Lower lobe of right lung (tissue), 2 donors: Measurements from ENCODE around the gene NUP210L. TPM values are rescaled to one million over a fixed set of nuclear protein-coding genes. Genes with fewer than 3 reads are reported as not detected.

Source experiments
- ATAC-seq, 2 donors: fragments of 200-7000 bp; cut with Tn5 transposase; one replicate each; pipeline ENCODE4 v1.9.1; 2020 to 2022; ENCODE audit warnings: mild to moderate bottlenecking in 2 of 2, moderate library complexity in 2 of 2
- DNase-seq: peaks from one replicate; pipeline ENCODE4 v3.0.0-alpha.2; 2020
- H3K27ac ChIP-seq: fragments of 200-600 bp; one replicate; pipeline ENCODE4 v1.8.0; 2022
- H3K27me3 ChIP-seq: fragments of 200-600 bp; one replicate; pipeline ENCODE4 v1.8.0; 2022; ENCODE audit warnings: low read depth
- H3K36me3 ChIP-seq: fragments of 200-600 bp; one replicate; pipeline ENCODE4 v1.8.0; 2022; ENCODE audit warnings: mild to moderate bottlenecking
- H3K4me1 ChIP-seq: fragments of 200-600 bp; one replicate; pipeline ENCODE4 v1.8.0; 2022
- H3K4me3 ChIP-seq: fragments of 200-600 bp; one replicate; pipeline ENCODE4 v1.8.0; 2022; ENCODE audit warnings: mild to moderate bottlenecking
- H3K9me3 ChIP-seq: fragments of 200-600 bp; one replicate; pipeline ENCODE4 v1.8.0; 2022
- CTCF ChIP-seq: fragments of 200-600 bp; IDR thresholded peaks from one replicate; pipeline ENCODE4 v1.8.0; 2022; ENCODE audit warnings: antibody characterized with exemption, mild to moderate bottlenecking
- intact Hi-C: fragments of 100-400 bp; cut with DNase I; formaldehyde crosslinking; loops from one replicate; pipeline ENCODE4 v1.11.0; 2022
- total RNA-seq: library from RNA; stranded (reverse); fragmentation: NEBNext Ultra II Directional; extraction: Animal tissue kit (Norgen Biotek cat#: 25700); gene quantifications from one replicate; pipeline ENCODE4 v1.2.1, GENCODE V29; 2021
- donor health status: DM: no; HTN: yes; CAD: no; lungs with severe emphysema.

Gene NUP210L
- total RNA-seq, 1 donor from 2014 or later, result 1.7 TPM

DNA sequence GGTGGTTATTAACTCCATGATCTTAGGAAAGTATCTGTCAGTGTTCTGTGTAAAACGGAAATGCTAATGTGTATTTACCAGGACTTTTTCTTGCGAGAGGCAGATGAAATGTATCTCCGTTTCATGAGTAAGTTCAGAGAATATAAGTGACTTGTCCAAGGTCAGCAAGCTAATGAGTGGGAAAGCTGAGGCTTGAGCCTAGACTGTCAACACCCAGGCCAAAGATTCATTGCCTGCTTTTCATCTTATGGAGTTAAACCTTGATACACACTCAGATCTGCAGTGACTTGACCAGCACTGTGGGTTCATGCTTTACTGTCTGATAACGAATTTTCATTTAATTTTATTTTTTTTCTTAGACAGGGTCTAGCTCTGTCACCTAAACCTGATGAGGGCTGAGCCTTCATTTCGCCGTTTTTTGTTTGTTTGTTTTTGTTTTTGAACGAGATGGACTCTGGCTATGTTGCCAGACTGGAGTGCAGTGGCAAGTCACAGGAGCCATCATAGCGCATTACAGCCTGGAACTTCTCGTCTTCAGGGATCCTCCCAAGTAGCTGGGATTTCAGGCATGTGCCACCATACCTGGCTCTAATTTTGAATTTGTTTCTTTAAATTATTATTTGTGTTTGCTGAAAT lies 176.5 kb downstream of the NUP210L start:
- Histone ChIP-seq H3K36me3 (peaks cover 62% of the 10 kb centered on the region), H3K4me3 (peak overlapping the region; percentile 99), H3K9me3 (no peaks in the 10 kb centered on the region), H3K27me3 (no peaks in the 10 kb centered on the region), H3K27ac (peak overlapping the region; percentile 92), H3K4me1 (peaks cover 22% of the 10 kb centered on the region)
- no peak for DNase-seq
- ATAC-seq, result no peak
- no peak for TF ChIP-seq CTCF
- intact Hi-C loops, result no loop called here

DNA sequence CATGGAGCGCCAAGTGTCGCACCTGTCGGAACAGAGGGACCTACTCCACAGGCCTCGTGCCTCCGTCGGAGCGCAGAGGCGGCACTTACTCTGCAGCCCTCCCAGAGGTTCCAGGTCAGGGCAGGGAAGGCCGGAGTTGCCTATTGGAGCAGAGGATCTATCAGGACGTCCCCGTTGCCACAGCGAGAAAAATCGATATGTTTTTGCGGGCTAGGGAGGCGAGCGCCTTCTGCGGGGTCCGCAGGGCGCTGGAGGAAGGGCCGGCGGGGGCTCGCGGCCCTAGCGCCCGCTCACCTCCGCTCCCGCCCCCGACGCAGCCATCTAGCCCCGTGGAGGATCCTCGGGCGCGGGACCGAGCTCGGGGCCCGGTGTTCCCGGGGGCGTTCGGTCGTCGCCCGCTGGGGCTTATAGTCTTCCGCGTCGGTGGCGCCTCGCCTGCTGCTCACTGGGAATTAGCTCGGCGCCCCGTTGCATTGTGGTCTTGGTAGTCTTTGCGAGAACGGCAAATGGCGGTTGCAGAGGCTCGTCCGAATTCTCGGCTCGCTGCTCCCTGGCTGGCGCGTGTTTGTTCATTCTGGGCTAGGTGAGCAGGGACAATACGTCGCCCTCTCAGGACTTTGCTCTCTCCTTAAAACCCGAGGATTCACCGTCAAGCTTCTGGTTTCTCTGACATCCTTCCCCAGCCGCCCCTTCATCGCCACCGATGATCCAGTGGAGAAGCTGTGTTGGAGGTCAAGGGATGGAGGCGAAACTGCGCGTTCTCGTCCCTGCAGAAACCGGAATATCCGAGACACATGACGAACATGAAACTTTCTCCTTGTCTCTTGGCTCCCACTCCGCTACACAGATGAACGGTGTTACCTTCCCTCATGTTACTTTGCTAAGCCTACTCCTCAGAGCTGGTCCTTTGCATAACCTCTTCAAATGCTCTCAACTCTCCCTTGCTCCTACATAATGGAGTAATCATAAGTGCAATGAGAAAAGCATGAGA lies 177.3 kb downstream of the NUP210L start, which contains the start of gene JTB:
Gene JTB, minus strand, starts transcription at position 425 of the 991 bp plus-strand sequence. Its CDS starts 422 bp downstream, at position 3.
- Histone ChIP-seq H3K27me3 (no peaks in the 10 kb centered on the region), H3K9me3 (no peaks in the 10 kb centered on the region), H3K36me3 (peaks cover 63% of the 10 kb centered on the region), H3K4me3 (peak within 1 kb of the TSS; percentile 99), H3K27ac (peak within 1 kb of the TSS; percentile 92), H3K4me1 (peaks cover 22% of the 10 kb centered on the region)
- peak; percentile 95 for DNase-seq
- peak; percentile 7 for TF ChIP-seq CTCF
- ATAC-seq, result peak; percentile 95 to 99
- intact Hi-C loops, result no loop called here

DNA sequence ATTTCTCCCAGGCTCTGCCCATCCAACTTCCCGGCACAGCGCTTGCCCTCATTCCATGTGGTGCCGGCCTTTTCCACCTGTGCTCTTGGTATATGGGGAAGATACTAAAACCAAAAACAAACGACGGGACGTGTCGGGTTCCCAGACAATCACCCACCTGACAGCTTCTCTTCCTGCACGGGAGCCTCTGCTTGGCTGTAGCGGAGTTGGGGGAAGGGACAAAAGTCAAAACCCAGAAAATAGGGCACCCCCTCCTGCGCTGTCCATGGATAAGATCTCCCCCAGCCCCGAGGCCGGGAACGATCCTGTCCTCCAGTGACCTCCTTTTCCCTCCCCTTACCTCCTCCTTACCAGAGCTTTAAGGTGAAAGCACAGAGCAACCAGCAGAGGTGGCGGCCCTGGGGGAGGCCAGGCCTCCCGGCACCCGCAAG lies 178.0 kb downstream of the NUP210L start:
- intact Hi-C loops, result no loop called here
- no peak for TF ChIP-seq CTCF
- Histone ChIP-seq H3K36me3 (peaks cover 58% of the 10 kb centered on the region), H3K27ac (peak overlapping the region; percentile 92), H3K4me1 (peaks cover 22% of the 10 kb centered on the region), H3K27me3 (no peaks in the 10 kb centered on the region), H3K9me3 (no peaks in the 10 kb centered on the region), H3K4me3 (peak overlapping the region; percentile 99)
- ATAC-seq (peak; percentile 2 to 11), DNase-seq (no peak)

- no peak overlapping the region for H3K27ac ChIP-seq
These were observed 181.3 kb downstream of the NUP210L start for GRCh38 chr1:153973525-153973924.

More at GRCh38 chr1:153973525-153973924, 181.3 kb downstream of the NUP210L start:
- H3K27me3 ChIP-seq, result no peaks in the 10 kb centered on the region
- no peak for ATAC-seq
- peaks cover 25% of the 10 kb centered on the region for H3K4me1 ChIP-seq
- H3K36me3 ChIP-seq, result peaks cover 36% of the 10 kb centered on the region
- DNase-seq, result no peak
- H3K4me3 ChIP-seq, result no peak overlapping the region
- no peak for TF ChIP-seq CTCF
- no peaks in the 10 kb centered on the region for H3K9me3 ChIP-seq
- intact Hi-C loops, result no loop called here
